Mesodermal cell (in vitro differentiated cells): Measurements from ENCODE around the gene DCST1.

ENCODE experiments used
- H3K27ac ChIP-seq: 2 replicates; pipeline ENCODE4 v1.7.0; 2013; ENCODE audit warnings: mild to moderate bottlenecking, low read depth, low read length, moderate library complexity; ENCODE audit not compliant: severe bottlenecking
- H3K36me3 ChIP-seq: 2 replicates; pipeline ENCODE4 v1.7.1; 2013; ENCODE audit warnings: mild to moderate bottlenecking, low read length, moderate library complexity; ENCODE audit not compliant: control insufficient read depth, insufficient read depth
- H3K4me1 ChIP-seq: one replicate; pipeline ENCODE4 v1.7.1; 2013; ENCODE audit warnings: mild to moderate bottlenecking, low read length; ENCODE audit not compliant: insufficient read depth, control insufficient read depth, poor library complexity, severe bottlenecking
- H3K4me3 ChIP-seq: 2 replicates; pipeline ENCODE4 v1.7.0; 2013; ENCODE audit warnings: low read length, control low read depth, mild to moderate bottlenecking; ENCODE audit not compliant: insufficient read depth, poor library complexity, severe bottlenecking; ENCODE audit errors: extremely low read depth
- H3K9me3 ChIP-seq: 2 replicates; pipeline ENCODE4 v1.7.1; 2013; ENCODE audit warnings: mild to moderate bottlenecking, low read length, moderate library complexity; ENCODE audit not compliant: control insufficient read depth
- WGBS, 2 experiments: methylation state at CpG; one replicate each; pipeline ENCODE4 v1.1.5; 2013; ENCODE audit warnings: missing lambda C conversion rate in 2 of 2; ENCODE audit not compliant: insufficient coverage in 2 of 2; 5-methylcytosine and 5-hydroxymethylcytosine counted together

DCST1 gene

GRCh38 chr1:155048449-155049334, 15.1 kb downstream of the DCST1 start:
- Histone ChIP-seq H3K4me1 (peaks cover 44% of the 10 kb centered on the region), H3K36me3 (no peaks in the 10 kb centered on the region), H3K9me3 (no peaks in the 10 kb centered on the region), H3K4me3 (no peak overlapping the region), H3K27ac (no peak overlapping the region)
- 87 to 89% methylated on average over 6 to 7 of the region's 8 CpGs for WGBS, 2 experiments

GRCh38 chr1:155049651-155050559, 16.3 kb downstream of the DCST1 start:
- Histone ChIP-seq H3K4me3 (peak overlapping the region; percentile 61), H3K27ac (peak overlapping the region; percentile 86), H3K36me3 (no peaks in the 10 kb centered on the region), H3K9me3 (no peaks in the 10 kb centered on the region), H3K4me1 (peaks cover 41% of the 10 kb centered on the region)
- whole genome bisulfite sequencing, 2 experiments = 36 to 41% methylated on average over 8 of the region's 10 CpGs

GRCh38 chr1:155050560-155051341, 17.1 kb downstream of the DCST1 start, which contains the start of gene ADAM15:
TSS of gene ADAM15 (plus strand) at chr1:155051316. CDS start at chr1:155051387, 71 bp downstream.
- peaks cover 4% of the 10 kb centered on the region for H3K36me3 ChIP-seq
- H3K4me3 ChIP-seq = peak within 1 kb of the TSS; percentile 61
- peaks cover 32% of the 10 kb centered on the region for H3K4me1 ChIP-seq
- WGBS, 2 experiments = 0 to 1% methylated on average over 62 to 75 of the region's 99 CpGs
- peak within 1 kb of the TSS; percentile 86 for H3K27ac ChIP-seq
- no peaks in the 10 kb centered on the region for H3K9me3 ChIP-seq

- WGBS, 2 experiments = 0 to 1% methylated on average over 24 to 29 of the region's 31 CpGs
- no peaks in the 10 kb centered on the region for H3K9me3 ChIP-seq
- H3K27ac ChIP-seq = no peak overlapping the region
- peak overlapping the region; percentile 61 for H3K4me3 ChIP-seq
- peaks cover 27% of the 10 kb centered on the region for H3K4me1 ChIP-seq
- peaks cover 9% of the 10 kb centered on the region for H3K36me3 ChIP-seq
Observed at GRCh38 chr1:155051342-155051776, 17.7 kb downstream of the DCST1 start.

GRCh38 chr1:155051777-155052398, 18.3 kb downstream of the DCST1 start:
- peaks cover 24% of the 10 kb centered on the region for H3K4me1 ChIP-seq
- H3K27ac ChIP-seq = no peak overlapping the region
- no peaks in the 10 kb centered on the region for H3K9me3 ChIP-seq
- H3K4me3 ChIP-seq = peak overlapping the region; percentile 61
- H3K36me3 ChIP-seq = peaks cover 10% of the 10 kb centered on the region
- 5 to 8% methylated on average over 20 to 22 of the region's 27 CpGs for WGBS, 2 experiments

- 69 to 74% methylated on average over 7 to 9 of the region's 12 CpGs for WGBS, 2 experiments
- Histone ChIP-seq H3K36me3 (peaks cover 18% of the 10 kb centered on the region), H3K4me3 (peak overlapping the region; percentile 61)
Observed at GRCh38 chr1:155052439-155053395, 19.1 kb downstream of the DCST1 start.

GRCh38 chr1:155053531-155054105, 20.0 kb downstream of the DCST1 start:
- 84 to 90% methylated on average over 4 to 7 of the region's 7 CpGs for WGBS, 2 experiments
- Histone ChIP-seq H3K4me1 (peaks cover 18% of the 10 kb centered on the region), H3K27ac (no peak overlapping the region), H3K36me3 (peaks cover 26% of the 10 kb centered on the region), H3K4me3 (no peak overlapping the region), H3K9me3 (no peaks in the 10 kb centered on the region)

More at GRCh38 chr1:155052439-155053395, 19.1 kb downstream of the DCST1 start:
- no peaks in the 10 kb centered on the region for H3K9me3 ChIP-seq
- H3K27ac ChIP-seq = no peak overlapping the region
- H3K4me1 ChIP-seq = peaks cover 18% of the 10 kb centered on the region

GRCh38 chr1:155057104-155057503, 23.5 kb downstream of the DCST1 start:
- Histone ChIP-seq H3K9me3 (no peaks in the 10 kb centered on the region), H3K4me1 (peaks cover 9% of the 10 kb centered on the region), H3K4me3 (no peak overlapping the region), H3K27ac (no peak overlapping the region), H3K36me3 (peaks cover 33% of the 10 kb centered on the region)
- WGBS, 2 experiments = 96% methylated on average over 7 to 8 of the region's 8 CpGs

GRCh38 chr1:155057788-155058211, 24.2 kb downstream of the DCST1 start:
- peaks cover 33% of the 10 kb centered on the region for H3K36me3 ChIP-seq
- peaks cover 6% of the 10 kb centered on the region for H3K4me1 ChIP-seq
- 94% methylated on average over 10 to 13 of the region's 13 CpGs for WGBS, 2 experiments
- no peaks in the 10 kb centered on the region for H3K9me3 ChIP-seq
- no peak overlapping the region for H3K4me3 ChIP-seq
- H3K27ac ChIP-seq = no peak overlapping the region
